Measurements from ENCODE around the gene CAV1. TPM values are rescaled to one million over a fixed set of nuclear protein-coding genes. Genes with fewer than 3 reads are reported as not detected.

Gene CAV1
- total and polyA plus RNA-seq, 12 donors = 4.0 to 35.4 (median 9.7) TPM

DNA sequence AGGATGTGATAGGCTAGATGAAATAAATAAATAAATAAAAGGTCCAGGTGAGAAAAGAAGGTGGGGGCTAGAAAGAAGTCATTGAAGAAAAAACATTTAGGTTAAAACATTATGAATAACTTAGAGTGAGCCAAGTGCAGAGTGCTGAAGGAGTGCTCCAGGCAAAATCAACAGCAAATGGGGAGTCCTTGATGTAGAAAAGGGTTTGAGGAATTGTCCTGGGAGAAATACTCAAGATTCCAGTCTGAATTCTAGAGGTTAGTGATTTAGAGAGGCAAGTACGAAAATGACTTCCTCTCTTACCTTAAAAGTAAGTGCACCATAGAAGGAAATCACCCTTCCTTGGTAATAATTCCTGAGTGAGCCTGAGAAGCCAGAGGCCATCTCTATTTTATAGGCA is 19.7 kb downstream of the CAV1 start:
- H3K27ac ChIP-seq = no peak overlapping the region
- 68 to 90% (median 85%) methylated on average over 1 of the region's 1 CpG for WGBS, 4 donors
- no peaks in the 10 kb centered on the region for H3K27me3 ChIP-seq
- DNase-seq = no peak
- H3K4me1 ChIP-seq (replicated peaks in 1 of 2) = no peaks in the 10 kb centered on the region
- TF ChIP-seq CTCF (IDR thresholded peaks at IDR 0.05) (no peak), POLR2A (IDR thresholded peaks at IDR 0.05) (no peak)
- H3K9me3 ChIP-seq (replicated peaks in 1 of 3) = no peaks in the 10 kb centered on the region
- intact Hi-C loops (cut with DNase I) = no loop called here
- no peaks in the 10 kb centered on the region for H3K36me3 ChIP-seq (replicated peaks in 1 of 2)
- H3K4me3 ChIP-seq = no peak overlapping the region

GRCh38 chr7:116545411-116545993 is 20.7 kb downstream of the CAV1 start:
- DNase-seq = no peak
- no peaks in the 10 kb centered on the region for H3K27me3 ChIP-seq
- TF ChIP-seq CTCF (IDR thresholded peaks at IDR 0.05) = no peak
- TF ChIP-seq POLR2A (IDR thresholded peaks at IDR 0.05) = no peak
- H3K36me3 ChIP-seq (replicated peaks in 1 of 2) = no peaks in the 10 kb centered on the region
- no peak overlapping the region for H3K4me3 ChIP-seq
- H3K4me1 ChIP-seq (replicated peaks in 1 of 2) = no peaks in the 10 kb centered on the region
- intact Hi-C loops (cut with DNase I) = no loop called here
- H3K9me3 ChIP-seq (replicated peaks in 1 of 3) = no peaks in the 10 kb centered on the region
- H3K27ac ChIP-seq = no peak overlapping the region
- WGBS, 4 donors = 80 to 87% (median 84%) methylated on average over 6 of the region's 6 CpGs

GRCh38 chr7:116546054-116546453 is 21.2 kb downstream of the CAV1 start:
- Histone ChIP-seq H3K27ac (no peak overlapping the region), H3K27me3 (no peaks in the 10 kb centered on the region), H3K9me3 (replicated peaks in 1 of 3) (no peaks in the 10 kb centered on the region), H3K4me1 (replicated peaks in 1 of 2) (no peaks in the 10 kb centered on the region), H3K36me3 (replicated peaks in 1 of 2) (no peaks in the 10 kb centered on the region), H3K4me3 (no peak overlapping the region)
- intact Hi-C loops (cut with DNase I) = no loop called here
- TF ChIP-seq CTCF (IDR thresholded peaks at IDR 0.05) (no peak), POLR2A (IDR thresholded peaks at IDR 0.05) (no peak)
- 78 to 91% (median 89%) methylated on average over 11 of the region's 11 CpGs for WGBS, 4 donors
- DNase-seq = no peak

GRCh38 chr7:116546916-116547315 is 22.1 kb downstream of the CAV1 start:
- no peak for TF ChIP-seq CTCF (IDR thresholded peaks at IDR 0.05)
- no peak for TF ChIP-seq POLR2A (IDR thresholded peaks at IDR 0.05)
- Histone ChIP-seq H3K27ac (no peak overlapping the region), H3K9me3 (replicated peaks in 1 of 3) (no peaks in the 10 kb centered on the region), H3K27me3 (no peaks in the 10 kb centered on the region), H3K4me3 (no peak overlapping the region), H3K36me3 (replicated peaks in 1 of 2) (no peaks in the 10 kb centered on the region), H3K4me1 (replicated peaks in 1 of 2) (no peaks in the 10 kb centered on the region)
- intact Hi-C loops (cut with DNase I) = no loop called here
- no peak for DNase-seq
- WGBS, 4 donors = 56 to 88% (median 71%) methylated on average over 1 of the region's 1 CpG
